Fibroblast of lung (primary cell): ENCODE results near the gene TMEM74B. TPM values are rescaled to one million over a fixed set of nuclear protein-coding genes. Genes with fewer than 3 reads are reported as not detected.

Experiments
- DNase-seq, 2 donors: peaks; one replicate each; pipeline versions ENCODE4 v3.0.0 to v3.0.0-alpha.2; 2010; ENCODE audit warnings: low read depth in 2 of 2
- H2AFZ ChIP-seq: 2 replicates; pipeline ENCODE4 v1.5.1; 2012; ENCODE audit warnings: low read length, control low read depth, inconsistent platforms
- H3K27ac ChIP-seq: 2 replicates; pipeline ENCODE4 v1.5.1; 2011; ENCODE audit warnings: low read length, control low read depth; ENCODE audit not compliant: insufficient read depth
- H3K27me3 ChIP-seq: 2 replicates; pipeline ENCODE4 v1.5.1; 2011; ENCODE audit warnings: mild to moderate bottlenecking, low read length; ENCODE audit not compliant: control insufficient read depth, insufficient read depth
- H3K36me3 ChIP-seq: 2 replicates; pipeline ENCODE4 v1.5.1; 2011; ENCODE audit warnings: low read length; ENCODE audit not compliant: control insufficient read depth, insufficient read depth
- H3K4me1 ChIP-seq: 2 replicates; pipeline ENCODE4 v1.5.1; 2011; ENCODE audit warnings: low read length; ENCODE audit not compliant: control insufficient read depth, insufficient read depth; ENCODE audit errors: extremely low read depth
- H3K4me2 ChIP-seq: 2 replicates; pipeline ENCODE4 v1.5.1; 2011; ENCODE audit warnings: low read length, control low read depth; ENCODE audit not compliant: insufficient read depth; ENCODE audit errors: extremely low read depth
- H3K4me3 ChIP-seq, 4 experiments: fragments of 200-600 bp in 1 of 4; sonication (generic) in 1 of 4; replicated peaks in 1 of 4; 2 replicates each; pipeline ENCODE4 v1.5.1; 2011 to 2016; ENCODE audit warnings: low read length in 4 of 4, low read depth in 3 of 4, mild to moderate bottlenecking in 3 of 4, control low read depth in 2 of 4, inconsistent platforms in 1 of 4, mixed read lengths in 1 of 4; ENCODE audit not compliant: insufficient read depth in 1 of 4; ENCODE audit errors: control extremely low read depth in 1 of 4
- H3K79me2 ChIP-seq: 2 replicates; pipeline ENCODE4 v1.5.1; 2012; ENCODE audit warnings: mild to moderate bottlenecking, low read length, inconsistent platforms; ENCODE audit not compliant: control insufficient read depth, insufficient read depth
- H3K9ac ChIP-seq: 2 replicates; pipeline ENCODE4 v1.5.1; 2011; ENCODE audit warnings: mild to moderate bottlenecking, low read length, control low read depth; ENCODE audit not compliant: insufficient read depth
- H3K9me3 ChIP-seq: 2 replicates; pipeline ENCODE4 v1.5.1; 2012; ENCODE audit warnings: low read depth, low read length; ENCODE audit not compliant: control insufficient read depth, insufficient read depth
- H4K20me1 ChIP-seq: 2 replicates; pipeline ENCODE4 v1.5.1; 2011; ENCODE audit warnings: low read length; ENCODE audit not compliant: control insufficient read depth, insufficient read depth; ENCODE audit errors: extremely low read depth
- CTCF ChIP-seq, 2 donors: IDR thresholded peaks in 1 of 2; conservative IDR thresholded peaks in 1 of 2; 1 replicate in 1 of 2; 2 replicates in 1 of 2; pipeline ENCODE4 v1.5.1; 2011 to 2012; ENCODE audit warnings: low read length in 2 of 2, control low read depth in 1 of 2, inconsistent platforms in 1 of 2, low read depth in 1 of 2, mild to moderate bottlenecking in 1 of 2
- EZH2 ChIP-seq: IDR thresholded peaks from 2 replicates; pipeline ENCODE4 v1.5.1; 2012; ENCODE audit warnings: low read length, control low read depth, mild to moderate bottlenecking; ENCODE audit errors: missing control alignments
- polyA minus RNA-seq: library from RNA; depleted of rRNA, polyadenylated mRNA; stranded (reverse); fragments of >200 nt; gene quantifications from 2 replicates; pipeline ENCODE4 v1.2.3, GENCODE V29; 2011; ENCODE audit warnings: low replicate concordance
- polyA plus RNA-seq, 2 donors: library from polyadenylated mRNA; depleted of rRNA in 1 of 2; stranded (reverse) in 1 of 2; unstranded in 1 of 2; fragments of >200 nt; gene quantifications; 2 replicates each; pipeline ENCODE4 v1.2.1, GENCODE V29; 2011 to 2012; ENCODE audit warnings: missing spikeins in 1 of 2
- total RNA-seq: library from RNA; depleted of rRNA; stranded (reverse); fragments of >200 nt; gene quantifications from 2 replicates; pipeline ENCODE4 v1.2.1, GENCODE V29; 2014

The TMEM74B gene
- total RNA-seq: not detected in 2 replicates
- not detected in 2 replicates for polyA plus RNA-seq
- not detected in 2 replicates for polyA plus RNA-seq (2012)
- 0.22 TPM in 1 of 2 replicates, not detected in the other for polyA minus RNA-seq

GRCh38 chr20:1184638-1185315, at the start of gene TMEM74B:
TMEM74B (minus strand) TSS chr20:1184981; CDS start chr20:1183801, 1,180 bp downstream.
- peaks cover 43% of the 10 kb centered on the region for H3K27me3 ChIP-seq
- no peaks in the 10 kb centered on the region for H3K9me3 ChIP-seq
- no peaks in the 10 kb centered on the region for H3K79me2 ChIP-seq
- H3K4me1 ChIP-seq: no peaks in the 10 kb centered on the region
- no peak within 1 kb of the TSS for H3K27ac ChIP-seq
- no peak for DNase-seq
- H3K4me3 ChIP-seq: peak within 1 kb of the TSS in 1 of 4 experiments; percentile 17
- TF ChIP-seq CTCF (conservative IDR thresholded peaks at IDR 0.05 in 1 of 2, IDR thresholded peaks at IDR 0.05 in 1 of 2; ENCODE audit: low read depth in 1 of 2, low read length in 2 of 2): no peak
- peak; percentile 93 for TF ChIP-seq EZH2
- no peak within 1 kb of the TSS for H2AFZ ChIP-seq
- no peaks in the 10 kb centered on the region for H3K36me3 ChIP-seq
- H4K20me1 ChIP-seq: no peaks in the 10 kb centered on the region
- H3K4me2 ChIP-seq: no peak within 1 kb of the TSS
- H3K9ac ChIP-seq: no peak within 1 kb of the TSS

GRCh38 chr20:1232286-1233111, 47.7 kb upstream of the TMEM74B start:
- H3K27me3 ChIP-seq: peaks cover 4% of the 10 kb centered on the region

More at GRCh38 chr20:1232286-1233111, 47.7 kb upstream of the TMEM74B start:
- Histone ChIP-seq H2AFZ (no peak overlapping the region), H4K20me1 (no peaks in the 10 kb centered on the region), H3K9me3 (no peaks in the 10 kb centered on the region), H3K27ac (no peak overlapping the region), H3K79me2 (no peaks in the 10 kb centered on the region), H3K9ac (no peak overlapping the region), H3K4me3 (no peak overlapping the region), H3K4me1 (no peaks in the 10 kb centered on the region), H3K36me3 (no peaks in the 10 kb centered on the region), H3K4me2 (no peak overlapping the region)
- no peak for TF ChIP-seq EZH2
- no peak for TF ChIP-seq CTCF (conservative IDR thresholded peaks at IDR 0.05 in 1 of 2, IDR thresholded peaks at IDR 0.05 in 1 of 2; ENCODE audit: low read depth in 1 of 2, low read length in 2 of 2)
- no peak for DNase-seq
